H1 (cell line): Measurements from ENCODE around the gene CNNM1. TPM values are rescaled to one million over a fixed set of nuclear protein-coding genes. Genes with fewer than 3 reads are reported as not detected.

Experiments
- CTCF ChIA-PET: fragments of 300-600 bp; sonication (Branson Sonifier 250); formaldehyde crosslinking; loops from one replicate; lab custom pipeline; 2021; ENCODE audit not compliant: partially characterized antibody; lab: Charles Lee
- POLR2A ChIA-PET: fragments of 300-600 bp; sonication (Branson Sonifier 250); formaldehyde crosslinking; loops from one replicate; lab custom pipeline; 2021; ENCODE audit warnings: inconsistent platforms; ENCODE audit not compliant: partially characterized antibody; lab: Charles Lee
- DNase-seq, 2 experiments: peaks; one replicate each; pipeline versions ENCODE4 v3.0.0 to v3.0.0-alpha.2; 2010 to 2022; ENCODE audit warnings: low spot score in 2 of 2, low read depth in 1 of 2, mixed read lengths in 1 of 2
- FAIRE-seq: peaks from 2 replicates; lab custom pipeline; 2011; peaks lifted over from hg19 to GRCh38; lab: Jason Lieb, UNC
- H2AFZ ChIP-seq: 2 replicates; pipeline ENCODE4 v1.8.1; 2012; ENCODE audit warnings: low read length, inconsistent platforms
- H2AK5ac ChIP-seq: 2 replicates; pipeline ENCODE4 v1.6.1; 2013; ENCODE audit warnings: low read depth, low read length
- H2BK120ac ChIP-seq: replicated peaks from 2 replicates; pipeline ENCODE3; 2013; ENCODE audit warnings: low read depth, low read length, inconsistent platforms
- H2BK12ac ChIP-seq: 2 replicates; pipeline ENCODE4 v1.6.1; 2013; ENCODE audit warnings: low read depth, low read length
- H2BK15ac ChIP-seq: 2 replicates; pipeline ENCODE4 v1.6.1; 2013; ENCODE audit warnings: low read length
- H2BK20ac ChIP-seq: 2 replicates; pipeline ENCODE4 v1.6.1; 2013; ENCODE audit warnings: low read length
- H2BK5ac ChIP-seq: 2 replicates; pipeline ENCODE4 v1.6.1; 2013; ENCODE audit warnings: low read depth, low read length
- H3K14ac ChIP-seq: 2 replicates; pipeline ENCODE4 v1.6.1; 2013; ENCODE audit warnings: inconsistent platforms; ENCODE audit not compliant: insufficient read length
- H3K18ac ChIP-seq: 2 replicates; pipeline ENCODE4 v1.6.1; 2013; ENCODE audit warnings: low read length; ENCODE audit errors: extremely low read depth
- H3K23ac ChIP-seq: 2 replicates; pipeline ENCODE4 v1.6.1; 2013; ENCODE audit warnings: inconsistent platforms; ENCODE audit not compliant: insufficient read length
- H3K23me2 ChIP-seq: 2 replicates; pipeline ENCODE4 v1.6.1; 2013; ENCODE audit warnings: low read depth, low read length
- H3K27ac ChIP-seq: 2 replicates; pipeline ENCODE4 v1.6.1; 2011; ENCODE audit warnings: low read depth, low read length, inconsistent platforms
- H3K27me3 ChIP-seq, 4 experiments: replicated peaks in 1 of 4; 1 replicate in 1 of 4; 2 replicates in 3 of 4; pipeline versions ENCODE4 v1.6.1 to v1.8.1; 2011 to 2013; ENCODE audit warnings: low read length in 3 of 4, mild to moderate bottlenecking in 3 of 4, inconsistent platforms in 2 of 4, mixed read lengths in 2 of 4, moderate library complexity in 1 of 4; ENCODE audit not compliant: control insufficient read depth in 3 of 4, insufficient read depth in 3 of 4; ENCODE audit errors: extremely low read depth in 1 of 4
- H3K36me3 ChIP-seq, 4 experiments: 2 replicates each; pipeline versions ENCODE4 v1.6.1 to v1.8.1; 2011 to 2013; ENCODE audit warnings: mild to moderate bottlenecking in 4 of 4, low read length in 3 of 4, moderate library complexity in 2 of 4, control low read depth in 1 of 4, inconsistent platforms in 1 of 4; ENCODE audit not compliant: insufficient read depth in 4 of 4, control insufficient read depth in 2 of 4
- H3K4ac ChIP-seq: replicated peaks from 2 replicates; pipeline ENCODE3; 2013; ENCODE audit warnings: low read length, low read depth, mixed read lengths, inconsistent platforms; ENCODE audit not compliant: insufficient read length
- H3K4me1 ChIP-seq, 4 experiments: replicated peaks in 1 of 4; 1 replicate in 1 of 4; 2 replicates in 3 of 4; pipeline versions ENCODE4 v1.6.1 to v1.8.1; 2011 to 2013; ENCODE audit warnings: low read length in 3 of 4, inconsistent platforms in 2 of 4, mixed read lengths in 1 of 4; ENCODE audit not compliant: insufficient read depth in 4 of 4, control insufficient read depth in 3 of 4
- H3K4me2 ChIP-seq, 2 experiments: 2 replicates each; pipeline versions ENCODE4 v1.6.1 to v1.8.1; 2011 to 2013; ENCODE audit warnings: low read depth in 2 of 2, low read length in 2 of 2, control low read depth in 1 of 2, inconsistent platforms in 1 of 2, mild to moderate bottlenecking in 1 of 2; ENCODE audit not compliant: insufficient read depth in 1 of 2
- H3K4me3 ChIP-seq, 4 experiments: fragments of 200-600, 300-600 bp in 1 of 4; sonication (generic), shearing (Covaris generic), sonication (Bioruptor Twin) in 1 of 4; 2 replicates each; pipeline versions ENCODE4 v1.5.1 to v1.8.1; 2011 to 2016; ENCODE audit warnings: low read length in 4 of 4, low read depth in 3 of 4, control low read depth in 2 of 4, inconsistent platforms in 2 of 4, mild to moderate bottlenecking in 2 of 4, mixed read lengths in 1 of 4, moderate library complexity in 1 of 4; ENCODE audit not compliant: insufficient read depth in 2 of 4; ENCODE audit errors: extremely low read depth in 1 of 4
- H3K56ac ChIP-seq: replicated peaks from 2 replicates; pipeline ENCODE3; 2013; ENCODE audit warnings: low read depth, mild to moderate bottlenecking, mixed read lengths, low read length, inconsistent platforms; ENCODE audit not compliant: insufficient read length
- H3K79me1 ChIP-seq: 2 replicates; pipeline ENCODE4 v1.6.1; 2013; ENCODE audit warnings: low read depth, low read length, control low read depth
- H3K79me2 ChIP-seq, 2 experiments: 2 replicates each; pipeline versions ENCODE4 v1.6.1 to v1.8.1; 2012 to 2013; ENCODE audit warnings: low read length in 2 of 2, mild to moderate bottlenecking in 2 of 2, inconsistent platforms in 1 of 2; ENCODE audit not compliant: insufficient read depth in 2 of 2, control insufficient read depth in 1 of 2
- H3K9ac ChIP-seq, 4 experiments: replicated peaks in 1 of 4; 1 replicate in 1 of 4; 2 replicates in 3 of 4; pipeline versions ENCODE4 v1.6.1 to v1.8.1; 2011 to 2013; ENCODE audit warnings: low read depth in 3 of 4, low read length in 3 of 4, control low read depth in 2 of 4, mild to moderate bottlenecking in 2 of 4, moderate library complexity in 2 of 4, inconsistent platforms in 1 of 4; ENCODE audit errors: extremely low read depth in 1 of 4
- H3K9me3 ChIP-seq, 2 experiments: 2 replicates each; pipeline versions ENCODE4 v1.6.1 to v1.8.1; 2012 to 2013; ENCODE audit warnings: mild to moderate bottlenecking in 2 of 2, moderate library complexity in 2 of 2, control low read depth in 1 of 2, inconsistent platforms in 1 of 2, low read depth in 1 of 2, low read length in 1 of 2, mixed read lengths in 1 of 2; ENCODE audit not compliant: insufficient read depth in 2 of 2
- H4K20me1 ChIP-seq, 2 experiments: replicated peaks in 1 of 2; 2 replicates each; pipeline versions ENCODE3 to v1.8.1; 2011 to 2013; ENCODE audit warnings: inconsistent platforms in 2 of 2, low read length in 2 of 2, mild to moderate bottlenecking in 1 of 2; ENCODE audit not compliant: insufficient read depth in 2 of 2, control insufficient read depth in 1 of 2
- H4K5ac ChIP-seq: 2 replicates; pipeline ENCODE4 v1.6.1; 2013; ENCODE audit warnings: low read length, low read depth, mixed read lengths, inconsistent platforms; ENCODE audit not compliant: insufficient read length
- H4K8ac ChIP-seq: 2 replicates; pipeline ENCODE4 v1.8.0; 2013; ENCODE audit warnings: mild to moderate bottlenecking, moderate library complexity, low read length, inconsistent platforms; ENCODE audit not compliant: insufficient read depth; ENCODE audit errors: extremely low read depth
- H4K91ac ChIP-seq: replicated peaks from 2 replicates; pipeline ENCODE3; 2013; ENCODE audit warnings: low read length, mixed read lengths, inconsistent platforms; ENCODE audit not compliant: insufficient read length
- BCL11A ChIP-seq, 2 experiments: IDR thresholded peaks; one replicate each; pipeline ENCODE4 v1.6.1; 2011; ENCODE audit warnings: low read depth in 2 of 2, low read length in 2 of 2, mild to moderate bottlenecking in 2 of 2
- CTCF ChIP-seq, 3 experiments: IDR thresholded peaks; 1 replicate in 2 of 3; 2 replicates in 1 of 3; pipeline versions ENCODE4 v1.5.1 to v1.6.1; 2011; ENCODE audit warnings: low read length in 3 of 3, mild to moderate bottlenecking in 3 of 3, inconsistent platforms in 2 of 3, low read depth in 1 of 3, moderate library complexity in 1 of 3; ENCODE audit not compliant: insufficient read depth in 1 of 3; ENCODE audit errors: control extremely low read depth in 1 of 3
- E2F6 ChIP-seq: IDR thresholded peaks from 2 replicates; pipeline ENCODE4 v1.6.1; 2012; ENCODE audit warnings: inconsistent platforms
- EP300 ChIP-seq, 2 experiments: IDR thresholded peaks; 1 replicate in 1 of 2; 2 replicates in 1 of 2; pipeline ENCODE4 v1.6.1; 2011 to 2012; ENCODE audit warnings: low read depth in 2 of 2, low read length in 2 of 2, mild to moderate bottlenecking in 2 of 2, borderline replicate concordance in 1 of 2, inconsistent platforms in 1 of 2, moderate library complexity in 1 of 2
- RAD21 ChIP-seq, 2 experiments: IDR thresholded peaks in 1 of 2; conservative IDR thresholded peaks in 1 of 2; 2 replicates each; pipeline ENCODE4 v1.6.1; 2011; ENCODE audit warnings: low read depth in 2 of 2, low read length in 2 of 2, improper control_type of control experiment in 1 of 2, inconsistent platforms in 1 of 2, mild to moderate bottlenecking in 1 of 2, moderate library complexity in 1 of 2
- WGBS, 2 experiments: shearing (Covaris generic) in 1 of 2; methylation state at CpG; one replicate each; pipeline versions ENCODE4 v1.1.6 to v1.1.7; 2013 to 2015; ENCODE audit warnings: low lambda C conversion rate in 2 of 2, mixed read lengths in 2 of 2, inconsistent platforms in 1 of 2, low coverage in 1 of 2, missing lambda C conversion rate in 1 of 2; ENCODE audit not compliant: insufficient replicate concordance in 2 of 2, insufficient coverage in 1 of 2, insufficient read length in 1 of 2; ENCODE audit errors: extremely low coverage in 1 of 2, missing lambda C conversion rate in 1 of 2; 5-methylcytosine and 5-hydroxymethylcytosine counted together
- polyA plus RNA-seq, 7 experiments: library from polyadenylated mRNA; depleted of rRNA in 3 of 7; stranded (reverse) in 5 of 7; unstranded in 2 of 7; fragments of >200 nt in 5 of 7; fragments of 200-250 nt in 2 of 7; gene quantifications; 1 replicate in 5 of 7; 2 replicates in 1 of 7; 4 replicates in 1 of 7; pipeline versions ENCODE4 v1.2.1 to v1.2.3, GENCODE V29; 2011 to 2013; ENCODE audit warnings: missing spikeins in 2 of 7, mixed read lengths in 2 of 7
- total RNA-seq: library from RNA; stranded (reverse); fragmentation: NEBNext Ultra II Directional; extraction: Animal tissue kit (Norgen Biotek cat#: 25700); gene quantifications from 2 replicates; pipeline ENCODE4 v1.2.1, GENCODE V29; 2021

Gene CNNM1
- total and polyA plus RNA-seq, 2 of the 8 experiments (the other 6 are each of a cell fraction or from before 2014, with no cell fraction given) = 0.74 to 0.92 TPM

GRCh38 chr10:99297033-99297432 is 32.1 kb upstream of the CNNM1 start:
- no peak overlapping the region for H3K4me3 ChIP-seq
- TF ChIP-seq EP300 (IDR thresholded peaks at IDR 0.05; ENCODE audit: borderline replicate concordance in 1 of 2, low read depth in 2 of 2, low read length in 2 of 2) (no peak), E2F6 (no peak), CTCF (IDR thresholded peaks at IDR 0.05; ENCODE audit: control extremely low read depth in 1 of 3, insufficient read depth in 1 of 3, low read depth in 1 of 3, low read length in 3 of 3) (peak; percentile 12 to 36 (median 25); a peak in 3 of 4 replicates), RAD21 (IDR thresholded peaks at IDR 0.05 in 1 of 2, conservative IDR thresholded peaks at IDR 0.05 in 1 of 2; ENCODE audit: low read depth in 2 of 2, low read length in 2 of 2) (0 out of 4 replicates have a peak, but pooled peaks of 1 of the 2 experiments have one; percentile 23), BCL11A (IDR thresholded peaks at IDR 0.05; ENCODE audit: low read depth in 2 of 2, low read length in 2 of 2) (no peak)
- H3K9ac ChIP-seq = no peak overlapping the region
- no peak overlapping the region for H3K18ac ChIP-seq
- 90% methylated on average over 7 of the region's 7 CpGs; no CpG with 5 or more reads in 1 of the 2 experiments for WGBS, 2 experiments
- no peak overlapping the region for H2BK20ac ChIP-seq
- H3K56ac ChIP-seq = no peak overlapping the region
- no peak overlapping the region for H3K4ac ChIP-seq
- H3K9me3 ChIP-seq = no peaks in the 10 kb centered on the region
- no peak overlapping the region for H4K5ac ChIP-seq
- H2BK15ac ChIP-seq = no peak overlapping the region
- DNase-seq (no peak), FAIRE-seq (no peak)
- H4K20me1 ChIP-seq = no peaks in the 10 kb centered on the region
- no peaks in the 10 kb centered on the region for H3K27me3 ChIP-seq
- no peaks in the 10 kb centered on the region for H3K23me2 ChIP-seq
- no peak overlapping the region for H2BK120ac ChIP-seq
- no peak overlapping the region for H2AK5ac ChIP-seq
- no peaks in the 10 kb centered on the region for H3K4me1 ChIP-seq
- H3K4me2 ChIP-seq = no peak overlapping the region
- H4K8ac ChIP-seq = no peak overlapping the region; the same call in 1 of the 2 replicates
- ChIA-PET POLR2A (no interaction called here), CTCF (interaction anchor here (1.0 kb wide), 1 partner anchor 9 kb away, joined by 3 read pairs; no protein-coding TSS in a partner anchor)
- no peak overlapping the region for H3K27ac ChIP-seq
- no peaks in the 10 kb centered on the region for H3K79me1 ChIP-seq
- H4K91ac ChIP-seq = no peak overlapping the region
- H3K14ac ChIP-seq = no peak overlapping the region
- H3K23ac ChIP-seq = no peak overlapping the region
- no peaks in the 10 kb centered on the region for H3K79me2 ChIP-seq
- H3K36me3 ChIP-seq = no peaks in the 10 kb centered on the region
- no peak overlapping the region for H2BK5ac ChIP-seq
- no peak overlapping the region for H2AFZ ChIP-seq
- no peak overlapping the region for H2BK12ac ChIP-seq
